ENCODE measurements around the gene STEAP3. TPM values are rescaled to one million over a fixed set of nuclear protein-coding genes. Genes with fewer than 3 reads are reported as not detected.

Gene STEAP3, protein sequence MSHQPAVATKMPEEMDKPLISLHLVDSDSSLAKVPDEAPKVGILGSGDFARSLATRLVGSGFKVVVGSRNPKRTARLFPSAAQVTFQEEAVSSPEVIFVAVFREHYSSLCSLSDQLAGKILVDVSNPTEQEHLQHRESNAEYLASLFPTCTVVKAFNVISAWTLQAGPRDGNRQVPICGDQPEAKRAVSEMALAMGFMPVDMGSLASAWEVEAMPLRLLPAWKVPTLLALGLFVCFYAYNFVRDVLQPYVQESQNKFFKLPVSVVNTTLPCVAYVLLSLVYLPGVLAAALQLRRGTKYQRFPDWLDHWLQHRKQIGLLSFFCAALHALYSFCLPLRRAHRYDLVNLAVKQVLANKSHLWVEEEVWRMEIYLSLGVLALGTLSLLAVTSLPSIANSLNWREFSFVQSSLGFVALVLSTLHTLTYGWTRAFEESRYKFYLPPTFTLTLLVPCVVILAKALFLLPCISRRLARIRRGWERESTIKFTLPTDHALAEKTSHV
- polyA plus RNA-seq (ENCODE audit: insufficient read length in 3 of 3), result 1 to 10 TPM; 1.3 to 1.8 (median 1.5) TPM

DNA sequence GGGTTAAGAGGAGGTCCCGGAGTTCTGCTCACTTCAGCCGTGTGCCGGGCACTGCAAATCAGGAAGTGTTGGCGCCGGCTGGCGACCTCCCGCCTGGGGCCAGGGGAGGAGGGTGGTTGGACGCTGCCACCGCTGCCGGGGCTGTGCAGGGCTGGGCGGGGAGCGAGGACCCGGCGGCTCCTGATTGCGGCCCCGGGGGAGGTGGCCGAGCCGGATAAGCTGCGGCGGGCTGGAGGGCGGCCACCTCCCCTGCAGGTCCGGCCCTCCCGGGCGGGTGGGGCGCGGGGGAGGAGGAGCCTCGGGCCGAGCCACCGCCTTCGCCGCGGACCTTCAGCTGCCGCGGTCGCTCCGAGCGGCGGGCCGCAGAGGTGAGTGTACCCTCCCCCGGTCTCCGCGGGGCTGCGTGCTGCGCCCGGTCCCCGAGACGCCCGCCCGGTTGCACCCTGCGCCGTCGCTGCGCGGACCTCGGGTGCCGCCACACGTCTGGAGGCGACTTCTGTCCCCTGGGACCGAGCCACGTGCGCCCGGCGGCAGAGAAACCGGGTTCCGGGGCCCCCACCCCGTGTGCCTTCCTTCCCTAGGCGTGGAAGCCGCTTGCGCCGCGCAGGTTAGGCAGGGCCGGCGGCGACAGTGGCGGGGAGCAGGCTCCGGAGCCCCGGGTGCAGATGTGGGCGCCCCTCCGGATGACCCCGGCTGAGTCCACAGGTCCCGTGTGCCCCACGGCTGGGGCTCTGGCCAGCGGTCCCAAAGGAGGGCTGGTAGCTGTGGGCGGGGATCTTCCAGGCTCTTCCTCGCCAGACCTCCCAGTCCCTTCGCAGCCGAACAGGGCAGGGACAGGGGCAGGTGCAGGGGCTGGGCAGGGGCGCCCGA, at the start of gene STEAP3:
STEAP3 (plus strand) TSS at position 314 of the 870 bp plus-strand sequence. CDS start 7,179 bp downstream, outside the sequence.
- DNase-seq (ENCODE audit: low read depth in 3 of 3, low spot score in 2 of 3), result peak in 1 of 3 donors; percentile 30

DNA sequence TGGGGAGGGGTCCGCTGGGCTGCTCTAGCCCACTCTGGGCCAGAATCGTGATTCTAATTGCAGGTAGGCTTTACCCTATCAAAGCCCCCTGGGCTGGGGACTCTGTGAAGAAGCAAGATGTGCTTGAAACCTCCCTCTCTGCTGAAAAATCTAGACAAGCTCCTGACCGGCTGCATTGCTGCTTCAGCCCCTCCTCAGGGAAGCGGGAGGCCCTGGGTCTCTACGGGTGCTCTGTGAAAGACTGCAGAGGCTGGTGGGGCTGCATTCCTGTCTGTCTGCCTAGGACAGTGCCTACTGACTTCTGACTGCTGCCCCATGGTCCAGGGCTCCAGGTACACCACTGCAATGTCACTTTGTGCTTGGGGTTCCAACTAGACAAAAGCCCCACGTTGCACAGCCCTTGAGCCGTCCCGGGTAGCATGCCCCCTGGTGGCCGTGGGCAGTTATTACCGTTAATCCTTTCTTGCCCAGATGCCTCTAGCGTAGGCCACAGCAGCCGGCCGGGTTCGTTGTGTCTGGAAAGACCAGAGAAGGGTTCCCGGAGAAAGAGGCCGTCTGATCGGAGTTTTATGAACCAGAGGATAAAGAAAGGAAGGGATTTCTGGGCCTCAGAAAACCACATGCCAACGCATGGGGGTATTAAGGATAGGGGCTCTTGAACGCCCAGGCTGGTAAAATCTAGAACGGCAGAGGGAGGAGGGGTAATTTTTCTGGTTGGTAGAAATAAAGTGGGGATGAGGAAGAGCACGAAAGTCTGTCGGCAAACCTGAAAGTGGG, 49.2 kb upstream of the STEAP3 start:
- DNase-seq (ENCODE audit: low read depth in 3 of 3, low spot score in 2 of 3), result no peak

DNA sequence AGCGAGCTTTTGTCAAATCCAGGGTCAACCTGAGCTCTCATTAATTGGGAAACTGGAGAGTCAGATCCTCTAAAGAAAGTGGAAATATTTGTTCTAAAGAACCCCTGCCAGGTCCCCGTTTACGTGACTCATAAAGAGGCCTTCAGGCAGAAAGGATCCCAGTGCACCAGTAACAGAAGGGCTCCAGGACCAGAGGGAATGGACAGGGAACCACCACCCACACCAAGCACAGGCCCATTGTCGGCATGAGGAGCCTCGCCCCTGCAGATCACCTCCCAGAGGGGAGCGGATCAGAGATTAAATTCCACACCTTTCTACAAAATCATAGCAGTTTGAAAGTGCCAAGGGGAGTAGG, 48.7 kb upstream of the STEAP3 start:
- DNase-seq (ENCODE audit: low read depth in 3 of 3, low spot score in 2 of 3), result no peak

DNA sequence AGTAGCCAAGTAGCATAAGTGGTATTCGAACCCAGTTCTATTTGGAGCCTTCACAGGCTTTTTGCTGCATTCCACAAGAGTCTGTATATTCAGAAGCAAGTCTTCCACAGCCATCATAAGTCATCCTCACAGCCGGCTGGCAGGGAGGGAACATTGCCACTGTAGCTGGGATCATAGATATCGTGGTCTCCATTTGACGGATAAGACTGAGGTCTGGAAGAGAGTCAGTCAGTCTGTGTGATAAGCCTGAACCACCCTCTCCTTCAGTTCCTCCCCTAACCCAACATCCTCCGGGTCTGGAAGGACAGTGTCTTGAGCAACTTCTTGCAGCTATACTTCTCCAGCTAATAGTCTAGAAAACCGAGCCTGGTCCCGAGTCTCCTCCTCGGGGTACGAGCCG, 48.1 kb upstream of the STEAP3 start:
- DNase-seq (ENCODE audit: low read depth in 3 of 3, low spot score in 2 of 3), result no peak

DNA sequence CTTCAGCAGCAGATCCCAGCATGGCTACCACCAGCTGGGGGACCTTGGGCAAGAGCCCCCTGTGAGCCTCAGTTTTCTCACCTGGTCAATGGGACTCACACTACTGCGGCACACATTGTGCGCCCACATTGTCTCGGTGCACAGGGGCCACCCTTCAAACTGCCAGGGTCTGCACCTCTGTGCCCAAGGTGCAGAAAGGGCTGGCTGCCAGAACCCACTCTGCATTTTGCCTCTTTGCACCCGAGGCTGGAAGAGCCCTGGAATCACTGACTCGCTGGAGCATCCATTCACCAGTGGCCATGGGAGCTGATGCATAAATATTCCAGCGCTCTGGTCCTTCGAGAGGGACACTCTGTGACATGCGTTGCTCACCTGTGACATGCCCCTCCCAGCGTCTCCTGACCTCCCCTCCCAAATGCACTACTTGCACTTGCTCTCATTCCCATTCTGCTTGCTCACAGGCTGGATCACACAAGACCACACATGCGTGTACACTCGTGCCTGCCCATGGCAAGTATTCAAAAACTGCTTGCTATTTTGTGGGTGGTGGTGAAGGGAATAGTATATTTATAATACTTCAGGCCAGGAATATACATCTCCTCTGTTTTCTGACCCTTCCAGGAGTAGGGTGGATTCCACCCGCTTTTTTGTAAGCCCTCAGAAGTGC, 46.3 kb upstream of the STEAP3 start:
- DNase-seq (ENCODE audit: low read depth in 3 of 3, low spot score in 2 of 3), result no peak

DNA sequence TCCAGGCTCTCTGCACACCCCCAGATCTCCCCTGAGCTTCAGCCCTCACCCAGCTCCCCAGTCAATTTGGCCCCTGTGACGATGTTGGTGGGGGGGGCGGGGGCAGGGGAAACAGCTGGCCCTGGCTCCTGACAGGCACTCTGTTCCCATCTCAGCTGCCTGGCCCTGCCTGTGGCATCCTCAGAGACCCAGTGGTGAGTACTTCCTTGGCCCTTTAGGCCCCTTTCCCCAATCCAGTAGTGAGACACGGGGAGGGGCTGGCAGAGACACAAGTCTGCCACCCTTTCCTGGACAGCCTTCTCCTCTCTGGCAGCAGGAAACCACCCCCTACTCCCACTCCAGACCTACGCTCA, 45.8 kb upstream of the STEAP3 start:
- DNase-seq (ENCODE audit: low read depth in 3 of 3, low spot score in 2 of 3), result no peak

DNA sequence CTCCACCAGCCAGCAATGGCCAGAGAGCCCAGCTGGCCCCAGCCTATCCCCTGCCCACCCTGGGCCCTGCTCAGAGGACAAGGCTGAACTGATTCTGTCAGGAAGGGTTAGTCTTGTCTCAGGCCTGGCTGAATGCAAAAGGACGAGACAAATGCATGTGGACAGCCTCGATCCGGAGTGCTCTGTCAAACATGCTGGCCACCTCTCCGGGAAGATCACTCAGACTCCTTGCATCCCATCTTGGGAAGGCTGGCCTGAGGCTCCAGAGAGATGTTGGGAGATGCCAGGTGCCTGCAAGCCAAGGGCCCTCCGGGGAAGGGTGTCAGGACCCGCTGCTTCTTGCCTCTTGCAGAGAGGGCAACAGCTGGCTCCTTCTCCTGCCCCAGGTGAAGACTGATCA, 44.9 kb upstream of the STEAP3 start:
- DNase-seq (ENCODE audit: low read depth in 3 of 3, low spot score in 2 of 3), result no peak

DNA sequence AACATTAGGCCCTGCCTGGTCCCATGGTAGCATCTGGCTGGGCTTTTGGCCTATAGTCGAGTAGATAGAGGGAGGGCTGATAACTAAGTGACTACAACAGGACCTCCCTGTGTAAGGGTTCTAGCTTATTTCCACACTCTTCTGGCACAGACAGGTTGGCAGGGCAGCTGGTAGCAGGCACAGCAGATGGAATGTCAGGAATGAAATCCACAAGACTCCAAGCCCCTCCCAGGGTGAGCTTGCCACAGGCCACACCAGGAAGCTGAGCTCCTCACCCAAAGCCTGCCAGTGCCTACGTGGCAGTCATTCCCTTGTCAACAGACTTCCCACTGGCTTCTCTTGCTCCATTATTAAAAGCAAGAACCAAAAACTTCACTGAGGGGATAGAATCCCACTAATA, 44.4 kb upstream of the STEAP3 start:
- DNase-seq (ENCODE audit: low read depth in 3 of 3, low spot score in 2 of 3), result no peak

DNA sequence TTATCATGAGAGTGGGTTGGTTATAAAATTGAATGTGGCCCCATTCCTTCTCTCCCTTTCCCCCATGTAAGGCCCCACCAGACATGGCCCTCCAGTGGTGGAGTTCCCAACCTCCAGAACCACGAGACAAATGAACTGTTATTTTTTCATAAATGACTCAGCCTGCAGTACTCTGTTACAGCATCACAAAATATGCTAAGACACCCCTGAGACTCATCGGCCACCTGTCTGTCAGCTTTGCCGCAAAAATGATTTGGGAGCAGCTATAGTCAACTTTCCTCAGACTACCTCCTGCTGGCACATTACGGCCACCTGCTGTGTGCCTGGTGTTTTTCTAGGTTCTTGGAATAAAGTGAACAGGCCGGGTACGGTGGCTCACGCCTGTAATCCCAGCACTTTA, 43.6 kb upstream of the STEAP3 start:
- DNase-seq (ENCODE audit: low read depth in 3 of 3, low spot score in 2 of 3), result no peak

DNA sequence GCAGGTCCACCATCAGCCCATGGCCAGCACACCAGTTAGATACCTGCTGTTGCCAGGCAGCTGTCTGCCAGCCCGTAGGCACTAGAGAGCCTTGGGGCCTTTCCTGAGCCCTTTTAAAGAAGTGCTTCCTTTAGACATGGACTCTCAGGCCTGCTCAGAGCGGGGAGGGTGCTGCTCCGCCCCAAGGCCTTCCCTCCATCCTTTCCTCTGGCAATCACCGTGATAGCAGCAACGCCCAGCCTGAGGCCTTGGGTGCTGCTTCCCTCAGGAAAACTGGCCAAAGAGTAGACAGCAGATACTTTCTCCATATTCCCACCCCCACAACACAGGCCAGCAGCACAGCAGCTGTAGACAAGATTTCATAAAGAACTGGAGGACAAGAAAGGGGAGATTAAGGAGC, 42.7 kb upstream of the STEAP3 start:
- DNase-seq (ENCODE audit: low read depth in 3 of 3, low spot score in 2 of 3), result no peak

DNA sequence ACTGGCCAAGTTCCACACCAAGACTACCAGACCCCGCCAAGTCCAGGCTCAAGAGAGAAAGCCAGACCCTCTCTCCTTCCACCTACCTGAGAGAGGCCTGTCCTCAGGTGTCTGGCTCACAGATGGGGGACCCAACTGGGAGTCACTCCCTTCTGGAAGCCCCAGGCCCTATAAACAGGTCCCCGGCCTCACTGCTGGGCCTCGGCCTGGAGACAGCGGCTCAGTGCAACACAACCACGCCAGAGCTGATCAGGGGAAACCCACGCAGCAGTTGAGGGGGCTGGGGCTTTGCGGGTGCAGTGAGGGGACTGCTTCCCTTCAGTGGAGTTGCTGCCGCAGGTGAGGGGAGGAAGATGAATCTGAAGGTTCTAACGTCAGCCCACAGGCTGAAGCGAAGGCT, 42.2 kb upstream of the STEAP3 start:
- DNase-seq (ENCODE audit: low read depth in 3 of 3, low spot score in 2 of 3), result no peak

DNA sequence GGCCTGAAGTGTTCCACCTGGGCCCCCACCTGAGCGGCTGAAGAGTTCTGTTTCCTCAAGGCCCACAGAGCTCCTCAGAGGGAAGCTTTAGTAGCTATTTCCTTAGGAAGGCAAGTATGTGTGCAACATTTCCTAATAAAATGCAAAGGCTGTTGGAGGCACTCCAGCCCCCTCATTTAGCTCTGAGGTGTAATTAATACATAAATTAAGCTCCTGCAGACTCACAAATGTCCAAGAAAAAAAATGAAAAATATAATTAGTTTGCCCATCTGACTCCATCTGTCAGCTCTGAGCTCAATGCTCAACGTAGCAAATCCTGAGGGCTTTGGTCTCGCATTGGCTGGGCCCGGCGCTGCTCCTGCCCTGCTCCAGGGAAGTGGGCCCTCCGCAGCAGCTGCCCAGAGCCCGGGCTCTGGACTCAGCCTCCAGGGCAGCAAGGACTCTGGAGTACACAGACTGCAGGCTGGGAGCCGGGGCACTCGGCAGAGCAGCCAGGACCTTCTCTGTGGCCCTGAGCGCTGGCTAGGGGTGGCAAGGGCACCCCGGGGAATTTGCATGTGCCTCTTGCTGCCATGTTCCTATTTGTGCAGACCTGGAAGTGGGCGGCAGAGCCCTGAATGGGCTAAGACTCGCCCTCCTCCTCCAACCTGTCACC, 41.7 kb upstream of the STEAP3 start:
- no peak for DNase-seq (ENCODE audit: low read depth in 3 of 3, low spot score in 2 of 3)

DNA sequence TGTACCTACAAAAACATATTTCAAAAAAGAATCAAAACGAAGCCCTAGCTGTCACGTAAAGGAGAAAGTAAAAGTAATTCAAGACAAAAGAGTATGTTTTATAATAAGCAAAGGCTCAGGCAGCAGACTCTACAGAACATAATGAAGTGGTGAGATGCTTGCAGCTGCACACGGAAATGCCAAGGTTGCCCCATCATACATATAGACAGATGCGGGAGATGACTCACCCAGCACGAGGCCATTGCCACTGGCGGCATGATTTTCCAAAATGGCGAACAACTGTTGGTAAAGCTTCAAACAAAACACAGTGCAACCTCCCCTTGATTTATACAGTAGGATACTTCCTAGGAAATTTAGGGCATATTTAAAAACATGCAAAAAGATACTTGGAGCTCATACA, 39.1 kb upstream of the STEAP3 start:
- DNase-seq (ENCODE audit: low read depth in 3 of 3, low spot score in 2 of 3), result no peak

DNA sequence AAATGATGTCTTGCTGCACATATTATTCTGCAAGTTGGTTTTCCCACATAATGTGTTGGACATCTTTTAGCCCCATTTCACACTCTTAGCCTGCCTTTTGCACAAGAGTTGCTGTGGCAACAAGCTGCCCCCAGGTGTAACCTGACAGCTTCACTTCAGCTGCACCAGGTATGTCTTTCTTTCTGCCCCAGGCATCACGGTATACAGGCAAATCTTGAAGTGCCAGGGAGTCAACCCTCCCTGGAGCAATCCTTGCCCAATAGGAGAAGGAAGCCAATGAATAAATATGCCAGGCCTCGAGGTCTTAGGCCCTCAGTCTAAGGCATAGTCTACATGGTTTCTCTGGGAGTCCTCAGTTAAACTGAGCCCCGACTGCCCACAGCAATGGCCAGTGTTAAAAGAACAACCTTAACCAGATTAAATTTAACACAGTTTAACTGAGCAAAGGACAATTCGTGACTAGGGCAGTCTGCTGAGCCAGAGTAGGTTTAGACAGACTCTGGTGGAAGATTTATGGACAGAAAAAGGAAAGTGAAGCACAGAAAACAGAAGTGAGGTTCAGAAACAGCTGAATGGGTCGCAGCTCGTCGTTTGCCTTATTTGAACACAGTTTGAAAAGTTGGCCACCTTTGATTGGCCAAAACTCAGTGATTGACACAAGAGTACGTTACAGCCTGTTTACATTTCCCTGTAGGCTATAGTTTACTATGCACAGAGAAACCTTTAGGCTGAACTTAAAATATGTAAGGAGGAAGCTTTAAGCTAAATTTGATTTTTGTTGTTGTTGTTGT, 33.1 kb upstream of the STEAP3 start:
- no peak for DNase-seq (ENCODE audit: low read depth in 3 of 3, low spot score in 2 of 3)

DNA sequence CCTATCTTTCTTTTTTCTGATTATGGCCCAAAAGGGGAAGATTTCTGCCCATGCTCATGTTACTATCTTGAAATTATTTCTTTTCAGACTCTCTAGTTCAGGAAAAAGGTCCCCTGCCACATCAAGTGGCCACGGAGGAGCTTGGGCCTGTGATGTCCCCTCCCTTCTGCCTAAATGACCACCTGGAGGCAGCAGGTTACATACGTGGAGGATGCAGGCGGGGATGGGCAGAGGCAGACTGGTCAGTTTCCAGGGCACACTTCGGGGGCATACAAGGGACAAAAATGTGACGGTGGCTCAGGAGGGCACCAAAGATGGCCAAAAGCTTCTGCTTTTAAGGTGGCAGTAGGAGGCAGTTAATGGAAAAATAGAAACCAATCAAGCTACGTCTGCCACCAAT, 30.7 kb upstream of the STEAP3 start:
- DNase-seq (ENCODE audit: low read depth in 3 of 3, low spot score in 2 of 3), result no peak

DNA sequence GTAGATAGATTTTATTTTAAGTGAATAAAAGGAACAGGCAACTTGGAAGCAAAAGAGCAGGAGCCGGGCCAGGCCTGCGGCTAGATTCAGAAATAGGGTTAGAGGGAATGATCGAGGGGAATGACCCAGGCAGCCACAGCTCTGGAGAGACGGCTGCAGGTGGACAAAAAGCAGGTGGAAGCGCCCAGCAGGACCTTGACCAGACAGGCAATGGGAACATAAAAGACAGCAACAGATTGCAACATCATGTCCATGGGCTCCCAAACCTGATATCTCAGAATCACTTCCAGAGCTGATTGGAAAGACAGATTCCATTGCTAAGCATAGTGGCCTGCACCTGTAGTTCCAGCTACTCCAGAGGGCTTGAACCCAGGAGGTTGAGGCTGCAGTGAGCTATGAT, 28.6 kb upstream of the STEAP3 start:
- DNase-seq (ENCODE audit: low read depth in 3 of 3, low spot score in 2 of 3), result no peak

DNA sequence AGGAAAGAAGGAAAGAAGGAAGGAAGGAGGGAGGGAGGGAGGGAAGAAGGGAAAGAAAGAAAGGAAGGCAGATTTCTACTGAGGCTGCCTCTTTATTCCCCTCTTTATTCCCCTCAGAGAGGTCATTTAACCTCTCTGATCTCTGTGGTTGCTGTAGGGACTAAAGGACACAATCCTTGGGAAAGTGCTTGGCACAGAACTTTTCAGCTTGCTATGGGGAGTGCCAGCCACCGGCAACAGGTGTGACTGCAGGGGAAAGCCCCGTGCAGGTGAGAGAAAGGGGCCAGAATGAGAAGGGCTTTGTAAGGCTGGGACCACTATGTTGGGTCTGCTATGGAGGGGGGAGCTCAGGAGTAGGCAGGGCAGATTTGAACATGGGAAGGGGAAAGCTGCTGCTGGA, 27.7 kb upstream of the STEAP3 start:
- DNase-seq (ENCODE audit: low read depth in 3 of 3, low spot score in 2 of 3), result no peak

DNA sequence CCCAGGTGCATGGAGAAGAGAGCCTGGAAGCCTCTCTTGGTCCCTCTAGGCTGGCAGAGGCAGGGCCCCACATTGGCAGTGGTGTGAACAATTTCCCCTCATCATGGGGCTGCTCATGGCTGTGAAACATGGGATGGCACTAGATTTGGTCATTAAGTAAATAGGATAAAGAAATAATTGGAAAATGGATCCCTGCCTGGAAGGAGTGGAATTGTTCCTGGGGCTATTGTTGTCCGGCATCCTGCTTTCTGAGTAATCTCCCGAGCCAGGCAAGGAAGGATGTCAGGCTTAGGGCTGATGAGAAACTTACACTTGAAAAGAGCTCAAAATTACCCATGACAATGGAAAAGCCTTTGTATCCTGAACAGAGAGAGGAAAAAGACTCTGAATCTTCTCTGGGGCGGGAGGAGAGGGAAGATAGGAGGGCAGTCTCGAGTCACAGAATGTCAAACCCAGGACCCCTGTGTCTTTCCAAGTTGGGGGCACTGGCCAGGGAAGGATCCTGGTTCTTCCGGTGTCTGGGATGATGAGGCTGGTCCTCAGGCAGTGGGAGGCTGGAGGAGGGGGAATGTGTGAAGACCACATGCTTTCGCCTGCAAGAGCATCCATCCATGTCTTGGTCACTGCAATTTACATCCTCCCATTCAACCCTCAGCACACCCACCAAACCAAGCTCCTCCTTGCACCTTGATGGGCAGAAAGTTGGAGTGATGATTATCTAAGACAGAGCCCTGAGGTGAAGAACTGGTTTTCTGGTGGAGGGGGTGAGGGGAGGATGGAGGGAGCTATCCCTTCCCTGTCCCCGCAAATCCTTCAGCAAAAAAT, 27.1 kb upstream of the STEAP3 start:
- no peak for DNase-seq (ENCODE audit: low read depth in 3 of 3, low spot score in 2 of 3)

DNA sequence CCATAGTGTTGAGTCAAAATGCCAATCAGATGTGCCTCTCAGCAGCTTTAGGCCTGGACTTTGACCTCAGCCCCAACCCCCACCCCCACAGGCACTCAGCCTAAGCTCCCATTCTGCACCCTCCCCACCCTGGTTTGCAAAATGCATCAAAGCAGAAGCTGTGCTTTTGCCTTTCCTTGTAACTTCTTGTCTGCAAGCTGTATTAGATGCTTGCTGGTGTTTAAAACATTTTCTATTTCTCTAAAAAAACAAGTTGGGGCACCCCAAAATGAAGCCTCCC, 26.6 kb upstream of the STEAP3 start:
- DNase-seq (ENCODE audit: low read depth in 3 of 3, low spot score in 2 of 3), result no peak

Measured in right renal cortex interstitium (tissue), 3 donors.